ENCODE results near the gene METTL22. TPM values are rescaled to one million over a fixed set of nuclear protein-coding genes. Genes with fewer than 3 reads are reported as not detected.

Gene METTL22
- total and polyA plus RNA-seq, 10 of the 15 experiments (the other 5 are each of a cell fraction or from before 2014, with no cell fraction given) = 6.4 to 34.7 (median 18.8) TPM

GRCh38 chr16:8631818-8632465, 10.4 kb downstream of the METTL22 start (continued):
- TF ChIP-seq ZNF24 (IDR thresholded peaks at IDR 0.05) (no peak), ZNF217 (IDR thresholded peaks at IDR 0.05) (no peak), YY1 (IDR thresholded peaks at IDR 0.05; ENCODE audit: low read depth, low read length) (no peak), RCOR1 (conservative IDR thresholded peaks at IDR 0.05; ENCODE audit: low read depth, low read length) (no peak), TBL1XR1 (IDR thresholded peaks at IDR 0.05; ENCODE audit: low read depth, low read length) (no peak), ZSCAN29 (IDR thresholded peaks at IDR 0.05) (no peak), MYC (IDR thresholded peaks at IDR 0.05; ENCODE audit: insufficient read depth, insufficient read length, insufficient replicate concordance, low read length, severe bottlenecking) (no peak), CBFB (IDR thresholded peaks at IDR 0.05; ENCODE audit: low read depth) (no peak), SP1 (IDR thresholded peaks at IDR 0.05; ENCODE audit: low read depth, low read length) (no peak)
- TF ChIP-seq, protein P1, sequence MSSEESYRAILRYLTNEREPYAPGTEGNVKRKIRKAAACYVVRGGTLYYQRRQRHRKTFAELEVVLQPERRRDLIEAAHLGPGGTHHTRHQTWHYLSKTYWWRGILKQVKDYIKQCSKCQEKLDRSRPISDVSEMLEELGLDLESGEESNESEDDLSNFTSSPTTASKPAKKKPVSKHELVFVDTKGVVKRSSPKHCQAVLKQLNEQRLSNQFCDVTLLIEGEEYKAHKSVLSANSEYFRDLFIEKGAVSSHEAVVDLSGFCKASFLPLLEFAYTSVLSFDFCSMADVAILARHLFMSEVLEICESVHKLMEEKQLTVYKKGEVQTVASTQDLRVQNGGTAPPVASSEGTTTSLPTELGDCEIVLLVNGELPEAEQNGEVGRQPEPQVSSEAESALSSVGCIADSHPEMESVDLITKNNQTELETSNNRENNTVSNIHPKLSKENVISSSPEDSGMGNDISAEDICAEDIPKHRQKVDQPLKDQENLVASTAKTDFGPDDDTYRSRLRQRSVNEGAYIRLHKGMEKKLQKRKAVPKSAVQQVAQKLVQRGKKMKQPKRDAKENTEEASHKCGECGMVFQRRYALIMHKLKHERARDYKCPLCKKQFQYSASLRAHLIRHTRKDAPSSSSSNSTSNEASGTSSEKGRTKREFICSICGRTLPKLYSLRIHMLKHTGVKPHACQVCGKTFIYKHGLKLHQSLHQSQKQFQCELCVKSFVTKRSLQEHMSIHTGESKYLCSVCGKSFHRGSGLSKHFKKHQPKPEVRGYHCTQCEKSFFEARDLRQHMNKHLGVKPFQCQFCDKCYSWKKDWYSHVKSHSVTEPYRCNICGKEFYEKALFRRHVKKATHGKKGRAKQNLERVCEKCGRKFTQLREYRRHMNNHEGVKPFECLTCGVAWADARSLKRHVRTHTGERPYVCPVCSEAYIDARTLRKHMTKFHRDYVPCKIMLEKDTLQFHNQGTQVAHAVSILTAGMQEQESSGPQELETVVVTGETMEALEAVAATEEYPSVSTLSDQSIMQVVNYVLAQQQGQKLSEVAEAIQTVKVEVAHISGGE (CRISPR knock-in tag; IDR thresholded peaks at IDR 0.05) = no peak

- Histone ChIP-seq H3K36me3 (ENCODE audit: control insufficient read depth in 2 of 2, insufficient read depth in 2 of 2, low read length in 1 of 2) (peaks cover 11 to 24% of the 10 kb centered on the region in 2 experiments), H4K20me1 (ENCODE audit: control insufficient read depth, insufficient read depth) (no peaks in the 10 kb centered on the region), H3K9me3 (replicated peaks; ENCODE audit: control insufficient read depth, insufficient read depth, low read length) (no peaks in the 10 kb centered on the region), H3K4me2 (ENCODE audit: control insufficient read depth, insufficient read depth) (no peak overlapping the region), H3K27ac (ENCODE audit: control insufficient read depth, insufficient read depth) (no peak overlapping the region), H3K9ac (ENCODE audit: control insufficient read depth, insufficient read depth, low read length) (no peak overlapping the region), H3K4me1 (ENCODE audit: control insufficient read depth, insufficient read depth, low read length) (no peaks in the 10 kb centered on the region), H3K27me3 (replicated peaks in 1 of 2; ENCODE audit: control insufficient read depth in 2 of 2, insufficient read depth in 2 of 2, low read length in 1 of 2) (no peaks in the 10 kb centered on the region), H2AFZ (ENCODE audit: control insufficient read depth, low read depth, low read length) (no peak overlapping the region), H3K79me2 (ENCODE audit: control insufficient read depth, insufficient read depth, low read length) (no peaks in the 10 kb centered on the region), H3K4me3 (no peak overlapping the region)
- intact Hi-C loops (cut with micrococcal nuclease; ENCODE audit: unreplicated experiment) = no loop called here
- ChIA-PET CTCF (no interaction called here), POLR2A (no interaction called here), RAD21 (ENCODE audit: unreplicated experiment) (no interaction called here), SMC1A (ENCODE audit: uncharacterized antibody, unreplicated experiment) (no interaction called here)
- in situ Hi-C loops (cut with MboI) = no loop called here
- DNase-seq (ENCODE audit: low read depth, low spot score) (no peak), ATAC-seq (no peak), FAIRE-seq (no peak)
- 73% methylated on average over 5 of the region's 5 CpGs for WGBS (ENCODE audit: insufficient coverage, insufficient replicate concordance, low lambda C conversion rate, missing lambda C conversion rate)
- no TSS peak for BruUV-seq (replicated peaks)
- no peak for TF ChIP-seq NFYB (IDR thresholded peaks at IDR 0.05; ENCODE audit: insufficient read depth, low read depth, low read length)
- TF ChIP-seq MXI1 (IDR thresholded peaks at IDR 0.05; ENCODE audit: low read depth, low read length) = no peak
- TF ChIP-seq, protein P2, sequence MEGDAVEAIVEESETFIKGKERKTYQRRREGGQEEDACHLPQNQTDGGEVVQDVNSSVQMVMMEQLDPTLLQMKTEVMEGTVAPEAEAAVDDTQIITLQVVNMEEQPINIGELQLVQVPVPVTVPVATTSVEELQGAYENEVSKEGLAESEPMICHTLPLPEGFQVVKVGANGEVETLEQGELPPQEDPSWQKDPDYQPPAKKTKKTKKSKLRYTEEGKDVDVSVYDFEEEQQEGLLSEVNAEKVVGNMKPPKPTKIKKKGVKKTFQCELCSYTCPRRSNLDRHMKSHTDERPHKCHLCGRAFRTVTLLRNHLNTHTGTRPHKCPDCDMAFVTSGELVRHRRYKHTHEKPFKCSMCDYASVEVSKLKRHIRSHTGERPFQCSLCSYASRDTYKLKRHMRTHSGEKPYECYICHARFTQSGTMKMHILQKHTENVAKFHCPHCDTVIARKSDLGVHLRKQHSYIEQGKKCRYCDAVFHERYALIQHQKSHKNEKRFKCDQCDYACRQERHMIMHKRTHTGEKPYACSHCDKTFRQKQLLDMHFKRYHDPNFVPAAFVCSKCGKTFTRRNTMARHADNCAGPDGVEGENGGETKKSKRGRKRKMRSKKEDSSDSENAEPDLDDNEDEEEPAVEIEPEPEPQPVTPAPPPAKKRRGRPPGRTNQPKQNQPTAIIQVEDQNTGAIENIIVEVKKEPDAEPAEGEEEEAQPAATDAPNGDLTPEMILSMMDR (IDR thresholded peaks at IDR 0.05 in 2 of 3, conservative IDR thresholded peaks at IDR 0.05 in 1 of 3; ENCODE audit: control insufficient read depth in 2 of 3, extremely low read depth in 1 of 3, insufficient read depth in 1 of 3, low read depth in 3 of 3, low read length in 3 of 3) = no peak
- TF ChIP-seq SUZ12 (IDR thresholded peaks at IDR 0.05; ENCODE audit: unreplicated experiment) = no peak
- TF ChIP-seq, protein P3, sequence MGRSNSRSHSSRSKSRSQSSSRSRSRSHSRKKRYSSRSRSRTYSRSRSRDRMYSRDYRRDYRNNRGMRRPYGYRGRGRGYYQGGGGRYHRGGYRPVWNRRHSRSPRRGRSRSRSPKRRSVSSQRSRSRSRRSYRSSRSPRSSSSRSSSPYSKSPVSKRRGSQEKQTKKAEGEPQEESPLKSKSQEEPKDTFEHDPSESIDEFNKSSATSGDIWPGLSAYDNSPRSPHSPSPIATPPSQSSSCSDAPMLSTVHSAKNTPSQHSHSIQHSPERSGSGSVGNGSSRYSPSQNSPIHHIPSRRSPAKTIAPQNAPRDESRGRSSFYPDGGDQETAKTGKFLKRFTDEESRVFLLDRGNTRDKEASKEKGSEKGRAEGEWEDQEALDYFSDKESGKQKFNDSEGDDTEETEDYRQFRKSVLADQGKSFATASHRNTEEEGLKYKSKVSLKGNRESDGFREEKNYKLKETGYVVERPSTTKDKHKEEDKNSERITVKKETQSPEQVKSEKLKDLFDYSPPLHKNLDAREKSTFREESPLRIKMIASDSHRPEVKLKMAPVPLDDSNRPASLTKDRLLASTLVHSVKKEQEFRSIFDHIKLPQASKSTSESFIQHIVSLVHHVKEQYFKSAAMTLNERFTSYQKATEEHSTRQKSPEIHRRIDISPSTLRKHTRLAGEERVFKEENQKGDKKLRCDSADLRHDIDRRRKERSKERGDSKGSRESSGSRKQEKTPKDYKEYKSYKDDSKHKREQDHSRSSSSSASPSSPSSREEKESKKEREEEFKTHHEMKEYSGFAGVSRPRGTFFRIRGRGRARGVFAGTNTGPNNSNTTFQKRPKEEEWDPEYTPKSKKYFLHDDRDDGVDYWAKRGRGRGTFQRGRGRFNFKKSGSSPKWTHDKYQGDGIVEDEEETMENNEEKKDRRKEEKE (IDR thresholded peaks at IDR 0.05) = no peak
- no peak for TF ChIP-seq CBFB (IDR thresholded peaks at IDR 0.05; ENCODE audit: low read depth)
Observed at GRCh38 chr16:8632675-8633182, 11.2 kb downstream of the METTL22 start.

Data from GM12878 (cell line).